Measurements from ENCODE around the gene DNAH3.
A peak's percentile ranks its signal among the peaks of the same experiment; 100 is the strongest.
"Not testable (repeated sequence)": the region's sequence is repeated elsewhere in the genome, so short reads cannot be mapped to it uniquely, and the experiment has no call there.

Gene DNAH3

GRCh38 chr16:21063314-21063713, 87.3 kb downstream of the DNAH3 start:
- DNase-seq: not testable (repeated sequence)

GRCh38 chr16:21060027-21060510, 90.6 kb downstream of the DNAH3 start:
- no peak for DNase-seq

GRCh38 chr16:21057875-21058274, 92.8 kb downstream of the DNAH3 start:
- no peak for DNase-seq

- DNase-seq: no peak
These were observed 94.2 kb downstream of the DNAH3 start for GRCh38 chr16:21056396-21056795.

GRCh38 chr16:21055738-21056137, 94.9 kb downstream of the DNAH3 start:
- not testable (repeated sequence) for DNase-seq

- no peak for DNase-seq
These were observed 97.1 kb downstream of the DNAH3 start for GRCh38 chr16:21053590-21053989.

GRCh38 chr16:21048091-21048912, 102.3 kb downstream of the DNAH3 start:
- not testable (repeated sequence) for DNase-seq

- no peak for DNase-seq
These were observed 112.4 kb downstream of the DNAH3 start for GRCh38 chr16:21038197-21038596.

GRCh38 chr16:21037736-21038135, 112.9 kb downstream of the DNAH3 start:
- no peak for DNase-seq

- DNase-seq: no peak
These were observed 113.5 kb downstream of the DNAH3 start for GRCh38 chr16:21037168-21037567.

GRCh38 chr16:21036471-21036870, 114.2 kb downstream of the DNAH3 start:
- no peak for DNase-seq

- DNase-seq: no peak
These were observed 116.9 kb downstream of the DNAH3 start for GRCh38 chr16:21033704-21034103.

GRCh38 chr16:21033264-21033663, 117.4 kb downstream of the DNAH3 start:
- no peak for DNase-seq

GRCh38 chr16:21028728-21029127, 121.9 kb downstream of the DNAH3 start:
- DNase-seq: no peak

- DNase-seq: no peak
These were observed 123.8 kb downstream of the DNAH3 start for GRCh38 chr16:21026846-21027245.

- no peak for DNase-seq
These were observed 127.0 kb downstream of the DNAH3 start for GRCh38 chr16:21023509-21024202.

- no peak for DNase-seq
These were observed 129.3 kb downstream of the DNAH3 start for GRCh38 chr16:21021316-21021715.

- DNase-seq: no peak
These were observed 140.8 kb downstream of the DNAH3 start for GRCh38 chr16:21009815-21010214.

- DNase-seq: no peak
These were observed 145.6 kb downstream of the DNAH3 start for GRCh38 chr16:21005008-21005407.

GRCh38 chr16:21001262-21001661, 149.4 kb downstream of the DNAH3 start:
- DNase-seq: peak; percentile 16

GRCh38 chr16:20997147-20997546, 153.5 kb downstream of the DNAH3 start:
- DNase-seq: no peak

GRCh38 chr16:20995711-20996110, 154.9 kb downstream of the DNAH3 start:
- DNase-seq: no peak

GRCh38 chr16:20989496-20990070, 161.1 kb downstream of the DNAH3 start:
- DNase-seq: not testable (repeated sequence)

GRCh38 chr16:20987049-20987448, 163.6 kb downstream of the DNAH3 start:
- DNase-seq: no peak
